SK-N-SH (cell line): ENCODE data around the gene CEP120. TPM values are rescaled to one million over a fixed set of nuclear protein-coding genes. Genes with fewer than 3 reads are reported as not detected.

Experiments used
- CTCF ChIA-PET: fragments of 300-600, 350-600 bp; formaldehyde crosslinking; extraction: SDS; loops from one replicate; lab custom pipeline; 2021; lab: Yijun Ruan, JAX
- POLR2A ChIA-PET: fragments of 350-600 bp; sonication (Branson Sonifier 250); formaldehyde crosslinking; extraction: SDS; loops from one replicate; lab custom pipeline; 2020; ENCODE audit warnings: antibody characterized with exemption, inconsistent platforms; lab: Yijun Ruan, JAX
- DNase-seq: peaks from one replicate; pipeline ENCODE4 v3.0.0; 2012
- H2AFZ ChIP-seq: fragments of 200-600 bp; sonication (generic); 2 replicates; pipeline ENCODE4 v1.8.1; 2016; ENCODE audit warnings: antibody characterized with exemption, mild to moderate bottlenecking, low read depth
- H3F3A ChIP-seq: fragments of 200-600 bp; sonication (generic); replicated peaks from 2 replicates; pipeline ENCODE3; 2016; ENCODE audit warnings: antibody characterized with exemption, mild to moderate bottlenecking; ENCODE audit not compliant: insufficient read depth
- H3K27ac ChIP-seq, 2 experiments: fragments of 200-500 bp in 1 of 2; fragments of 200-600 bp in 1 of 2; sonication (Bioruptor generic) in 1 of 2; sonication (generic), shearing (Covaris generic) in 1 of 2; 2 replicates each; pipeline versions ENCODE4 v1.5.1 to v1.6.1; 2014 to 2016; ENCODE audit warnings: low read depth in 2 of 2, inconsistent platforms in 1 of 2, low read length in 1 of 2, mild to moderate bottlenecking in 1 of 2, mixed read lengths in 1 of 2
- H3K27me3 ChIP-seq: fragments of 200-600 bp; sonication (generic), shearing (Covaris generic); 2 replicates; pipeline ENCODE4 v1.6.1; 2016; ENCODE audit warnings: mixed run types; ENCODE audit not compliant: insufficient read depth
- H3K36me3 ChIP-seq, 2 experiments: fragments of 200-500 bp in 1 of 2; fragments of 200-600 bp in 1 of 2; sonication (Bioruptor generic) in 1 of 2; sonication (generic) in 1 of 2; replicated peaks in 1 of 2; 2 replicates each; pipeline versions ENCODE3 to v1.5.1; 2014 to 2016; ENCODE audit warnings: low read length in 1 of 2, mild to moderate bottlenecking in 1 of 2; ENCODE audit not compliant: insufficient read depth in 2 of 2, control insufficient read depth in 1 of 2
- H3K4me1 ChIP-seq, 2 experiments: fragments of 200-500 bp in 1 of 2; fragments of 200-600 bp in 1 of 2; sonication (Bioruptor generic) in 1 of 2; sonication (generic), shearing (Covaris generic) in 1 of 2; 2 replicates each; pipeline versions ENCODE4 v1.5.1 to v1.6.1; 2014 to 2016; ENCODE audit warnings: low read depth in 1 of 2, low read length in 1 of 2, mixed run types in 1 of 2; ENCODE audit not compliant: insufficient read depth in 2 of 2, control insufficient read depth in 1 of 2
- H3K4me2 ChIP-seq: fragments of 200-600 bp; sonication (generic), shearing (Covaris generic); 2 replicates; pipeline ENCODE4 v1.6.1; 2017; ENCODE audit warnings: mixed run types
- H3K4me3 ChIP-seq, 2 experiments: fragments of 200-500 bp in 1 of 2; fragments of 200-600 bp in 1 of 2; sonication (Bioruptor generic) in 1 of 2; sonication (generic), shearing (Covaris generic) in 1 of 2; 2 replicates each; pipeline versions ENCODE4 v1.5.1 to v1.8.1; 2014 to 2016; ENCODE audit warnings: low read depth in 2 of 2, inconsistent platforms in 1 of 2, low read length in 1 of 2, mild to moderate bottlenecking in 1 of 2, mixed read lengths in 1 of 2, moderate library complexity in 1 of 2
- H3K79me2 ChIP-seq: fragments of 200-600 bp; sonication (generic); 2 replicates; pipeline ENCODE4 v1.8.1; 2017; ENCODE audit warnings: mild to moderate bottlenecking; ENCODE audit not compliant: insufficient read depth
- H3K9ac ChIP-seq: fragments of 200-600 bp; sonication (generic); 2 replicates; pipeline ENCODE4 v1.6.1; 2017; ENCODE audit warnings: mixed run types
- H3K9me2 ChIP-seq: fragments of 200-600 bp; sonication (generic); 2 replicates; pipeline ENCODE4 v1.6.1; 2017; ENCODE audit warnings: mixed run types
- H3K9me3 ChIP-seq: fragments of 200-600 bp; sonication (generic); 2 replicates; pipeline ENCODE4 v1.6.1; 2017; ENCODE audit warnings: mixed run types, mild to moderate bottlenecking, moderate library complexity
- H4K20me1 ChIP-seq: fragments of 200-600 bp; sonication (generic); 2 replicates; pipeline ENCODE4 v1.6.1; 2017; ENCODE audit warnings: mild to moderate bottlenecking, mixed run types; ENCODE audit not compliant: insufficient read depth
- EP300 ChIP-seq, 2 experiments: IDR thresholded peaks; 2 replicates each; pipeline versions ENCODE4 v1.4.0 to v1.6.1; 2012; ENCODE audit warnings: borderline replicate concordance in 1 of 2, low read depth in 1 of 2, low read length in 1 of 2
- EZH2phosphoT487 ChIP-seq: fragments of 200-600 bp; sonication (generic); IDR thresholded peaks from 2 replicates; pipeline ENCODE4 v1.6.1; 2017; ENCODE audit warnings: low read depth, mixed run types, mild to moderate bottlenecking, antibody characterized with exemption, moderate library complexity, borderline replicate concordance
- FOXJ3 ChIP-seq: sonication (generic); formaldehyde crosslinking; IDR thresholded peaks from 2 replicates; pipeline ENCODE4 v1.5.1; 2020; ENCODE audit warnings: mild to moderate bottlenecking, missing genetic modification reagents
- FOXM1 ChIP-seq: IDR thresholded peaks from 2 replicates; pipeline ENCODE4 v1.4.0; 2012; ENCODE audit warnings: low read depth, mild to moderate bottlenecking
- GATA2 ChIP-seq: sonication (generic); formaldehyde crosslinking; IDR thresholded peaks from 2 replicates; pipeline ENCODE4 v1.5.0; 2020; ENCODE audit warnings: mild to moderate bottlenecking, missing genetic modification reagents
- IRF3 ChIP-seq: fragments of 150-350 bp; IDR thresholded peaks from 2 replicates; pipeline ENCODE4 v1.6.1; 2016; ENCODE audit warnings: mild to moderate bottlenecking, low read depth, low read length
- NRF1 ChIP-seq: IDR thresholded peaks from 2 replicates; pipeline ENCODE4 v1.6.1; 2012; ENCODE audit warnings: low read depth, mild to moderate bottlenecking, low read length
- POLR2AphosphoS5 ChIP-seq: IDR thresholded peaks from 2 replicates; pipeline ENCODE4 v1.6.1; 2012; ENCODE audit warnings: low read depth, low read length
- RAD21 ChIP-seq: IDR thresholded peaks from 2 replicates; pipeline ENCODE4 v1.6.1; 2012; ENCODE audit warnings: mild to moderate bottlenecking, low read length
- RFX5 ChIP-seq: IDR thresholded peaks from 2 replicates; pipeline ENCODE4 v1.6.1; 2012; ENCODE audit warnings: mild to moderate bottlenecking, improper control_type of control experiment, low read length
- RXRA ChIP-seq: IDR thresholded peaks from 2 replicates; pipeline ENCODE4 v1.4.0; 2012; ENCODE audit warnings: low read depth, mild to moderate bottlenecking, borderline replicate concordance
- SIN3A ChIP-seq: IDR thresholded peaks from 2 replicates; pipeline ENCODE4 v1.6.1; 2012; ENCODE audit warnings: low read depth, mild to moderate bottlenecking, low read length, moderate library complexity, borderline replicate concordance
- SMC3 ChIP-seq: IDR thresholded peaks from 2 replicates; pipeline ENCODE4 v1.6.1; 2012; ENCODE audit warnings: low read depth, low read length, improper control_type of control experiment
- TCF12 ChIP-seq: IDR thresholded peaks from 2 replicates; pipeline ENCODE4 v1.4.0; 2012
- TEAD4 ChIP-seq: IDR thresholded peaks from 2 replicates; pipeline ENCODE4 v1.4.0; 2012; ENCODE audit warnings: mild to moderate bottlenecking, borderline replicate concordance; ENCODE audit not compliant: insufficient read depth
- YY1 ChIP-seq: IDR thresholded peaks from 2 replicates; pipeline ENCODE4 v1.4.0; 2012; ENCODE audit warnings: low read depth, mild to moderate bottlenecking
- WGBS: methylation state at CpG from one replicate; pipeline ENCODE4 v1.1.6; 2017; ENCODE audit warnings: low lambda C conversion rate; 5-methylcytosine and 5-hydroxymethylcytosine counted together
- polyA plus RNA-seq, 3 experiments: library from polyadenylated mRNA; depleted of rRNA; stranded (reverse); fragments of >200 nt; gene quantifications; 2 replicates each; pipeline ENCODE4 v1.2.3, GENCODE V29; 2012
- TF ChIP-seq, protein P1 (sequence below): IDR thresholded peaks from 2 replicates; pipeline ENCODE4; 2012
- TF ChIP-seq, protein P2 (sequence below): IDR thresholded peaks from 2 replicates; pipeline ENCODE4 v1.4.0; 2012; ENCODE audit warnings: low read depth
- TF ChIP-seq, protein P3 (sequence below): fragments of 200-600 bp; sonication (generic); IDR thresholded peaks from 2 replicates; pipeline ENCODE4 v1.6.1; 2017; ENCODE audit warnings: antibody characterized with exemption, mild to moderate bottlenecking, moderate library complexity

Gene CEP120
- polyA plus RNA-seq, 1 of the 3 experiments (the other 2 are of a cell fraction): 5.0 TPM

DNA sequence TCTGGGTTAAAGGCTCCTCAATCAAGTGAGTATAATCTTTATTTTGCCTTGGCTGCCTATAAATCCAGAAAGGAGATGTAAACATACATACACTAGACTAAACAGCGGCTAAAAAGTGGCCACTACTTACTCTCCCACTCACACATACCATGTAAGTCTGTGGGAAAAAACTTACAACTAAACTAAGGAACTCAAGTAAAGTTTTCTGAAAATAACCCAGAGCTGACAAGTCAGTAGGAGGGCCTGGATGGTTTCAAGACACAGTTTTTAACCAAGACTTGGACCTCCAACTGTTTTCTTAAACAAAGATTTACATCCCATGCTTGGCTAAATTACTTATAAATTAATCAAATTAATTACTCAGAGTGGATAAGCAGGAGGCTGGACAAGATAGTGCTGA lies 64.5 kb downstream of the CEP120 start:
- no peak overlapping the region for H2AFZ ChIP-seq
- WGBS: 100% methylated on average over 1 of the region's 1 CpG
- H3K27me3 ChIP-seq: no peaks in the 10 kb centered on the region
- no peak for DNase-seq
- H3K4me2 ChIP-seq: no peak overlapping the region
- H3K4me3 ChIP-seq: no peak overlapping the region
- POLR2A ChIA-PET: no interaction called here
- H3K36me3 ChIP-seq: peaks cover 34 to 44% of the 10 kb centered on the region in 2 experiments
- CTCF ChIA-PET: interaction anchor here (1.3 to 1.4 kb wide), 2 partner anchors 9 to 13 kb away, joined by 5 to 6 read pairs; no protein-coding TSS in a partner anchor
- H3F3A ChIP-seq: no peaks in the 10 kb centered on the region
- TF ChIP-seq, protein P1, sequence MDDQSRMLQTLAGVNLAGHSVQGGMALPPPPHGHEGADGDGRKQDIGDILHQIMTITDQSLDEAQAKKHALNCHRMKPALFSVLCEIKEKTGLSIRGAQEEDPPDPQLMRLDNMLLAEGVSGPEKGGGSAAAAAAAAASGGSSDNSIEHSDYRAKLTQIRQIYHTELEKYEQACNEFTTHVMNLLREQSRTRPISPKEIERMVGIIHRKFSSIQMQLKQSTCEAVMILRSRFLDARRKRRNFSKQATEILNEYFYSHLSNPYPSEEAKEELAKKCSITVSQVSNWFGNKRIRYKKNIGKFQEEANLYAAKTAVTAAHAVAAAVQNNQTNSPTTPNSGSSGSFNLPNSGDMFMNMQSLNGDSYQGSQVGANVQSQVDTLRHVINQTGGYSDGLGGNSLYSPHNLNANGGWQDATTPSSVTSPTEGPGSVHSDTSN: no peak
- TF ChIP-seq, protein P2, sequence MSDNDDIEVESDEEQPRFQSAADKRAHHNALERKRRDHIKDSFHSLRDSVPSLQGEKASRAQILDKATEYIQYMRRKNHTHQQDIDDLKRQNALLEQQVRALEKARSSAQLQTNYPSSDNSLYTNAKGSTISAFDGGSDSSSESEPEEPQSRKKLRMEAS: no peak
- TF ChIP-seq NRF1 (no peak), RFX5 (no peak), FOXM1 (no peak), RAD21 (no peak), EP300 (IDR thresholded peaks at IDR 0.05; ENCODE audit: borderline replicate concordance in 1 of 2, low read depth in 1 of 2, low read length in 1 of 2) (no peak), TEAD4 (no peak), GATA2 (CRISPR knock-in tag) (no peak), FOXJ3 (CRISPR knock-in tag) (no peak), TCF12 (no peak), POLR2AphosphoS5 (no peak), YY1 (no peak), EZH2phosphoT487 (no peak), SMC3 (no peak), SIN3A (no peak), RXRA (no peak), IRF3 (no peak)
- TF ChIP-seq, protein P3, sequence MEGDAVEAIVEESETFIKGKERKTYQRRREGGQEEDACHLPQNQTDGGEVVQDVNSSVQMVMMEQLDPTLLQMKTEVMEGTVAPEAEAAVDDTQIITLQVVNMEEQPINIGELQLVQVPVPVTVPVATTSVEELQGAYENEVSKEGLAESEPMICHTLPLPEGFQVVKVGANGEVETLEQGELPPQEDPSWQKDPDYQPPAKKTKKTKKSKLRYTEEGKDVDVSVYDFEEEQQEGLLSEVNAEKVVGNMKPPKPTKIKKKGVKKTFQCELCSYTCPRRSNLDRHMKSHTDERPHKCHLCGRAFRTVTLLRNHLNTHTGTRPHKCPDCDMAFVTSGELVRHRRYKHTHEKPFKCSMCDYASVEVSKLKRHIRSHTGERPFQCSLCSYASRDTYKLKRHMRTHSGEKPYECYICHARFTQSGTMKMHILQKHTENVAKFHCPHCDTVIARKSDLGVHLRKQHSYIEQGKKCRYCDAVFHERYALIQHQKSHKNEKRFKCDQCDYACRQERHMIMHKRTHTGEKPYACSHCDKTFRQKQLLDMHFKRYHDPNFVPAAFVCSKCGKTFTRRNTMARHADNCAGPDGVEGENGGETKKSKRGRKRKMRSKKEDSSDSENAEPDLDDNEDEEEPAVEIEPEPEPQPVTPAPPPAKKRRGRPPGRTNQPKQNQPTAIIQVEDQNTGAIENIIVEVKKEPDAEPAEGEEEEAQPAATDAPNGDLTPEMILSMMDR: no peak
- H3K9ac ChIP-seq: no peak overlapping the region
- H4K20me1 ChIP-seq: no peaks in the 10 kb centered on the region
- no peaks in the 10 kb centered on the region for H3K9me3 ChIP-seq
- no peaks in the 10 kb centered on the region; a peak in 1 of 4 replicates for H3K4me1 ChIP-seq
- H3K9me2 ChIP-seq: no peaks in the 10 kb centered on the region
- H3K79me2 ChIP-seq: no peaks in the 10 kb centered on the region
- no peak overlapping the region for H3K27ac ChIP-seq
